ENCODE data around the gene OGA. TPM values are rescaled to one million over a fixed set of nuclear protein-coding genes. Genes with fewer than 3 reads are reported as not detected.
A peak's percentile ranks its signal among the peaks of the same experiment; 100 is the strongest.

OGA gene
- total and polyA plus RNA-seq, 2 donors (not counting 1 experiment from before 2014, with no cell fraction given), result 128 to 418 TPM

DNA sequence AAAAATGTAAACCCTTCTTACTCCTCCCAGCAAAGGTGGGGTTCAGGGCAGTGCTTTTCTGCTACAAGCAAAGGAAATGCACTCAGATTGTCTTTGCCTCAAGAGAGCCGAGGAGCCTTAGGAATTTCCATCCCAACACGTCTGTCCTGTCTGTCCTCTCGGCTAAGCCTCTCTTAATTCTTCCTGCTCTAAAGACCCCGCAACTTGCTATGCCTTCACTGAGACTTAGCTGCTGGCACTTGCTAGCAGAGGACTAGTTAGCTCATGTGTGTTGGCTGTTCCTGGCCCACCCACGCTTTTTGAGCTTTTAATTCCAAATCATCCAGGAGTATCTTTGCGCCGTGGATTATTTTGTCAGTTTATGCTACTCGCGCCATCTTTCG lies 34.5 kb downstream of the OGA start:
- Histone ChIP-seq H3K4me1 (ENCODE audit: control insufficient read depth in 2 of 2, insufficient read depth in 2 of 2, low read length in 2 of 2) (peaks cover 27 to 52% of the 10 kb centered on the region in 2 donors), H4K20me1 (ENCODE audit: control insufficient read depth, insufficient read depth, low read length, poor library complexity, severe bottlenecking) (peaks cover 57% of the 10 kb centered on the region), H3K4me3 (ENCODE audit: control extremely low read depth in 1 of 5, extremely low read depth in 1 of 5, insufficient read depth in 1 of 5, low read depth in 2 of 5, low read length in 4 of 5) (peak overlapping the region; percentile 18 to 73 (median 67)), H2AFZ (ENCODE audit: insufficient read depth, low read depth, low read length, poor library complexity, severe bottlenecking) (peak overlapping the region; percentile 86), H3K79me2 (ENCODE audit: control insufficient read depth, insufficient read depth, low read length) (peaks cover 24% of the 10 kb centered on the region), H3K9ac (ENCODE audit: low read length) (peak overlapping the region; percentile 71), H3K36me3 (replicated peaks in 1 of 2; ENCODE audit: control extremely low read depth in 1 of 2, control insufficient read depth in 1 of 2, extremely low read depth in 1 of 2, insufficient read depth in 2 of 2, low read length in 1 of 2) (peaks cover 0 to 42% of the 10 kb centered on the region in 2 experiments), H3K9me3 (ENCODE audit: control extremely low read depth in 1 of 3, control insufficient read depth in 2 of 3, insufficient read depth in 1 of 3, low read length in 2 of 3) (peaks cover 0 to 7% (median 0%) of the 10 kb centered on the region in 3 donors), H3K4me2 (replicated peaks; ENCODE audit: low read depth, low read length, poor library complexity, severe bottlenecking) (peak overlapping the region; percentile 95), H3K27me3 (replicated peaks in 1 of 4; ENCODE audit: control extremely low read depth in 1 of 4, control insufficient read depth in 3 of 4, insufficient read depth in 4 of 4, low read length in 3 of 4) (peaks cover 0 to 9% (median 4%) of the 10 kb centered on the region in 4 experiments), H3K27ac (ENCODE audit: low read length in 2 of 2) (peak overlapping the region; percentile 8 to 69)
- ChIA-PET CTCF (interaction anchor here (0.5 to 5.0 kb wide), 13 partner anchors 9 to 695 kb away, joined by 3 to 48 read pairs (median 4); partner anchors contain the start of gene OGA), POLR2A (interaction anchor here (0.5 to 2.4 kb wide), 4 partner anchors 8 to 368 kb away, joined by 3 to 9 read pairs (median 6); partner anchors contain the start of gene OGA)
- 69% methylated on average over 6 of the region's 10 CpGs for WGBS (ENCODE audit: insufficient coverage)
- Mint-ChIP-seq H3K27ac (peak overlapping the region; percentile 80), H3K27me3 (peaks cover 5% of the 10 kb centered on the region), H3K4me1 (peaks cover 52% of the 10 kb centered on the region), H3K4me3 (peak overlapping the region; percentile 99), H3K9me3 (ENCODE audit: insufficient read depth) (no peaks in the 10 kb centered on the region)
- DNase-seq, result no peak
- no peak for ATAC-seq (ENCODE audit: low read depth)
- TF ChIP-seq EZH2 (IDR thresholded peaks at IDR 0.05; ENCODE audit: borderline replicate concordance, insufficient read depth, low read depth, low read length, poor library complexity, severe bottlenecking), result no peak
- TF ChIP-seq, protein P1, sequence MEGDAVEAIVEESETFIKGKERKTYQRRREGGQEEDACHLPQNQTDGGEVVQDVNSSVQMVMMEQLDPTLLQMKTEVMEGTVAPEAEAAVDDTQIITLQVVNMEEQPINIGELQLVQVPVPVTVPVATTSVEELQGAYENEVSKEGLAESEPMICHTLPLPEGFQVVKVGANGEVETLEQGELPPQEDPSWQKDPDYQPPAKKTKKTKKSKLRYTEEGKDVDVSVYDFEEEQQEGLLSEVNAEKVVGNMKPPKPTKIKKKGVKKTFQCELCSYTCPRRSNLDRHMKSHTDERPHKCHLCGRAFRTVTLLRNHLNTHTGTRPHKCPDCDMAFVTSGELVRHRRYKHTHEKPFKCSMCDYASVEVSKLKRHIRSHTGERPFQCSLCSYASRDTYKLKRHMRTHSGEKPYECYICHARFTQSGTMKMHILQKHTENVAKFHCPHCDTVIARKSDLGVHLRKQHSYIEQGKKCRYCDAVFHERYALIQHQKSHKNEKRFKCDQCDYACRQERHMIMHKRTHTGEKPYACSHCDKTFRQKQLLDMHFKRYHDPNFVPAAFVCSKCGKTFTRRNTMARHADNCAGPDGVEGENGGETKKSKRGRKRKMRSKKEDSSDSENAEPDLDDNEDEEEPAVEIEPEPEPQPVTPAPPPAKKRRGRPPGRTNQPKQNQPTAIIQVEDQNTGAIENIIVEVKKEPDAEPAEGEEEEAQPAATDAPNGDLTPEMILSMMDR (IDR thresholded peaks at IDR 0.05), result no peak
- intact Hi-C loops (cut with micrococcal nuclease), result loop anchor here (1.0 to 5.0 kb wide), 3 partner anchors 35 to 282 kb away; partner anchors contain the start of genes DPCD, HPS6, OGA and POLL

Data from B cell (primary cell).